GM13976 (cell line): ENCODE measurements around the gene BSDC1.

Experiments
- DNase-seq: peaks from one replicate; pipeline ENCODE4 v3.0.0; 2012; ENCODE audit warnings: low spot score
- in situ Hi-C: fragments of 300-500 bp; cut with MboI; formaldehyde crosslinking; loops from one replicate; pipeline ENCODE4 v1.12.0; 2022; ENCODE audit warnings: low sequenced_read_pairs, mixed read lengths, inconsistent platforms; ENCODE audit not compliant: unreplicated experiment
- TF ChIP-seq, protein P1 (sequence below): IDR thresholded peaks from 2 replicates; pipeline ENCODE4 v1.5.1; 2012; ENCODE audit warnings: borderline replicate concordance, mild to moderate bottlenecking; ENCODE audit not compliant: insufficient read depth; ENCODE audit errors: extremely low read depth, missing control alignments, control extremely low read depth

BSDC1 gene

DNA sequence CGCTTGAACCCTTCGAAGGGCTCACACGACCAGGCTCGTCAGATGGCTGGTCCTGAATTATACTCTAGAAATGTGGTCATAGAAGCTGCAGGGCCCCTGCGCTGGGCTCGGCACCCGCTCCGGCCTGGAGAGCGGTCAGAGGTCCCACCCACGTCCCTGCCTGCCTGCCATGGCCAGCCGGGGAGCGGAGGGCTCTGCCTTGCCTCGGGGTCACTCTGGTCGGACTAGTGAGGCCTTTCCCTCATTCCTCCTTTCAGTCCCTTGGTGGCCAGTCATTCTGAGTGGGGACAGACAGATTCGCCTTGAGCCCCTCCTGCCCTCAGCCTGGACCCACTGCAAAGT, 57.7 kb downstream of the BSDC1 start:
- in situ Hi-C loops = no loop called here
- no peak for DNase-seq
- TF ChIP-seq, protein P1, sequence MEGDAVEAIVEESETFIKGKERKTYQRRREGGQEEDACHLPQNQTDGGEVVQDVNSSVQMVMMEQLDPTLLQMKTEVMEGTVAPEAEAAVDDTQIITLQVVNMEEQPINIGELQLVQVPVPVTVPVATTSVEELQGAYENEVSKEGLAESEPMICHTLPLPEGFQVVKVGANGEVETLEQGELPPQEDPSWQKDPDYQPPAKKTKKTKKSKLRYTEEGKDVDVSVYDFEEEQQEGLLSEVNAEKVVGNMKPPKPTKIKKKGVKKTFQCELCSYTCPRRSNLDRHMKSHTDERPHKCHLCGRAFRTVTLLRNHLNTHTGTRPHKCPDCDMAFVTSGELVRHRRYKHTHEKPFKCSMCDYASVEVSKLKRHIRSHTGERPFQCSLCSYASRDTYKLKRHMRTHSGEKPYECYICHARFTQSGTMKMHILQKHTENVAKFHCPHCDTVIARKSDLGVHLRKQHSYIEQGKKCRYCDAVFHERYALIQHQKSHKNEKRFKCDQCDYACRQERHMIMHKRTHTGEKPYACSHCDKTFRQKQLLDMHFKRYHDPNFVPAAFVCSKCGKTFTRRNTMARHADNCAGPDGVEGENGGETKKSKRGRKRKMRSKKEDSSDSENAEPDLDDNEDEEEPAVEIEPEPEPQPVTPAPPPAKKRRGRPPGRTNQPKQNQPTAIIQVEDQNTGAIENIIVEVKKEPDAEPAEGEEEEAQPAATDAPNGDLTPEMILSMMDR = no peak

GRCh38 chr1:32335790-32336590, 58.3 kb downstream of the BSDC1 start, which contains the start of gene MARCKSL1:
Gene MARCKSL1, minus strand, starts transcription at chr1:32336233. Its CDS starts 200 bp downstream, at chr1:32336033.
- peak; percentile 90 for DNase-seq
- in situ Hi-C loops = no loop called here
- TF ChIP-seq, protein P1 = no peak

DNA sequence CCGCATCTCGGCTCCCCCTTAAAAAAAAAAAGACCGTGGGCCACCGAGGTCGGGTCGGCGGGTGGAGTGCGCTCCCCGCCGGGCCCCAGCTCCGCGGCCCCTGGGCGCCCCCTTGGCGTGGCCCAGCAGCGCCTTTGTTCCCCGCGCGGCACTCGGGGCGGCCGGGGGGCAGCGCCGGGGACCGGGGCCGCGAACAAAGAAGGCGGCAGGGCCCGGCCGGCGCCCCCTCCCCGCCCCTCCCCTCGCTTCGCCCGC, 58.8 kb downstream of the BSDC1 start:
- no peak for DNase-seq
- in situ Hi-C loops = no loop called here
- TF ChIP-seq, protein P1 = peak; percentile 12

DNA sequence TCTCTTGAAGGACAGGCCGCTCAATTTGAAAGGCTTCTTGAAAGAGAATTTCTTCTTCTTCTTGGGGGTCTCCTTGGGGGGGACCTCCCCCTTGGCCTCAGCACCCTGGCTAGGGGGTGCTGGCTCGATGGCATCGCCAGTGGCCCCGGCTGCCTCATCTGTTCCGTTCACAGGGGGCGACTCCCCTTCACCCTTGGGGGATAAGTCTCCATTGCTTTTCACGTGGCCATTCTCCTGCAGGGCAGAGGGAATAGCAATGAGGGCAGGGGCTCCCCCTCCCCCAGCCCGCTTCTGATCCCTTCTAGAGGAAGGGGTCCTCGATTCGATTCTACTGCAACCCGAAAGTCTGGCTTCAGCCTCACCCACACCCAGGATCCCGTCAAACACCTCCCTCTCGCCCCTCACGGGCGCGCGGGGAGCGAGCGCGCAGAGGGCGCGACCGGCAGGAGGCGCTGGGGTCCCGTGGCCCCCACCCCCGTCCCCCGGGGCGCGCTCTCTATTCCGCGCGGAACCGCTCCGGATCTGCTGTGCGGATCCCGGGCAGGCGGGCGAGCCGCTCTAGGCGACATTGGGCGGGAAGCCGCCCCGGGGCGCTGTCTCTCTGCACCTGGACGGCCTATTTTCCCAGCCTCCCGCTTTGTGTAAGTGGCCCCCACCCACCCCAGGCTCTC, 59.2 kb downstream of the BSDC1 start:
- in situ Hi-C loops = no loop called here
- DNase-seq = peak; percentile 77
- TF ChIP-seq, protein P1 = peak; percentile 86

- in situ Hi-C loops = no loop called here
- no peak for DNase-seq
- TF ChIP-seq, protein P1 = no peak
Observed at GRCh38 chr1:32334274-32334861, 59.9 kb downstream of the BSDC1 start.

- no peak for DNase-seq
- TF ChIP-seq, protein P1 = no peak
- in situ Hi-C loops = no loop called here
Observed at GRCh38 chr1:32333251-32333963, 60.8 kb downstream of the BSDC1 start.
